Activated CD8-positive, alpha-beta memory T cell treated with anti-CD3 and anti-CD28 coated beads, Interleukin-2, amount 50 U/mL, for 24 hours (primary cell): ENCODE measurements around the gene OGDH.
A peak's percentile ranks its signal among the peaks of the same experiment; 100 is the strongest.

Experiments used
- DNase-seq: peaks from one replicate; pipeline ENCODE4 v3.0.0-alpha.2; 2020; ENCODE audit errors: extremely low read depth

The OGDH gene

DNA sequence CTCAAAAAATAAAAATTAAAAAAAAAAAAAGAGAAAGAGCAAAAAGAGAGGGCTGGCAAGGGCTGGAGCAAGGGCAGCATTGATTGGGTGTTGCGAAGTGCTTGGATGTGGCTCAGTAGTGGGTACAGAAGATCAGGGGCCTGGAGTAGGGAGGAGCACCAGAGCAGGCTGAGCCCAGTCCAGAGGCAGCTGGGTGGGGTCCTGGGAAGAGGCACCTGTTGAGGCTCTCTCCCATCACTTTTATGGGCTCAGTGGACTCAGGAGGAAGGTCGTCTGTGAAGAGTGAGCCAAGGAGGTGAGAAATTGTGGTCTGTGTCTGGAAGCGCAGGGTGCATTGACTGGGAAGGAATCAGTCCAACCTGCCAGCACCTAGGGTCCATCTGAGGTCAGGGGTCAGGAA lies 130.5 kb downstream of the OGDH start:
- DNase-seq = no peak

GRCh38 chr7:44738051-44738723 lies 131.8 kb downstream of the OGDH start:
- DNase-seq = no peak

DNA sequence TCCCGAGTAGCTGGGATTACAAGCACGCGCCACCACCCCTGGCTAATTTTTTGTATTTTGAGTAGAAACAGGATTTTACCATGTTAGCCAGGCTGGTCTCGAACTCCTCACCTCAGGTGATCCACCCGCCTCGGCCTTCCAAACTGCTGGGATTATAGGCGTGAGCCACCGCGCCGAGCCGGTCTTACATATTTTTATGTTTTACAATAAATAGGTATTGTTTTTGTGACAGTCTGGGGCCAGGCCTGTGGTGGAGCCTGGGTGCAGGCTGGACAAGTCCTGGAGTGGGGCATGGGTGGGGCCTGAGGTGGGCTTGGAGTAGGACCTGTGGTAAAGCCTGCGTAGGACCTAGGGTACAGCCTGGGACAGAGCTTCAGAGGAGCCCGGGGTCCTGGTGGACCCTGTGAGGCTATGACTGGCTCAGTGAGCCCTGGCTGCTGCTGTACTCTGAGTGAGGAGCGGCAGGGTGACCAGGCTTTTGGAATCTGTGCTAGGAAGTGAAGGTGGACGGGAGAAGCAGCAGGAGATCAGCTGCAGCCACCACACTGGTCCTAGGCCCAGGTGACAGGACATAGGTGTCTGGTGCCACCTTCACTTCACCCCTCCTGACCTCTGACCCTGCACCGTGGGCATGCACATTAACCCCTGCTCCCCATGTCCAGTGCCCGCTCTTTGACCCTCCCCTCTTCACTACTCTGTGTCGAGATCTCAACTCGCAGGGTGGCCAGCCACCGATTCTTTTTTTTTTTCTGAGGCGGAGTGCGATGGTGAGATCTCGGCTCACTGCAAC lies 132.6 kb downstream of the OGDH start:
- no peak for DNase-seq

DNA sequence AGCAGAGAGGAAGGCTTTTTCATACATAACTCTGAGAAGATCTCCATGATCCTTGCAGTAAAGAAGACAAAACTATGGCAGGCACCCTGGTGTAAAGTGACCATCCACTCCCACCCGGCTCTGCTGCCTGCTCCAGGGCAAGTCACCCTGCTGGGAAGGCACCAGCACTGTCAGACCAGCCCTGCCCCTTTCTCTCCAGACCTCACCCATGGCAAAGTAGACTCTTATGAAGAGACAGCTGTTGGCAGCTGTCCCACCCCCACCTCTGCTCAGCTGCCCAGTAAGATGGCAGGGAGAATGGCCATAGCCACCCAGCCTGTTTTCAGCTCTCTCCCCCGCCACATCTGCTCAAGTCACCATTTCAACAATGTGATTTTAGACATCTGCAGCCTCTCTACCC lies 133.6 kb downstream of the OGDH start:
- DNase-seq = no peak

DNA sequence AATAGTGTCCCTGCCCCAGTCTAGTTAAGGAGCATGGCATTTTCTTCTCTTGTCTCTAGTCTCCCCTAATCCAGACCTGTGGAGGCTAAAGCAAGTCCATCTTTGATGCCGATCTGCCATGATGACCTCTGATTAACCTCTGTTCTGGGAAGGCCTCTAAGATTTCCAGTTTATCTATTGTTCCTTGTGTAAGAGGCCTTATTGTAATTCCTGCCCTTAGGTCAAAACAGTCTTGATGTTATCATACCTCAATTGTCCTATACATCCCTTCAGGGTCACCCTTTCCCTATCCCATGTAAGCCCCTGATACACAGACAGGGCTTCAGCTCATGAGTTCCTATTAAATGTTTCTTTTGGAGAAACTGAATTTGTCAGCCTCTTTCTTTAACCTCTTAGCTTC lies 137.3 kb downstream of the OGDH start:
- DNase-seq = no peak

- peak; percentile 76 for DNase-seq
Measured at GRCh38 chr7:44748045-44748947, 141.9 kb downstream of the OGDH start, which contains the start of gene ZMIZ2. Gene ZMIZ2, plus strand, starts transcription at chr7:44748847. Its CDS starts 7,403 bp downstream, at chr7:44756250.

GRCh38 chr7:44748948-44749731 lies 142.7 kb downstream of the OGDH start:
- no peak for DNase-seq

DNA sequence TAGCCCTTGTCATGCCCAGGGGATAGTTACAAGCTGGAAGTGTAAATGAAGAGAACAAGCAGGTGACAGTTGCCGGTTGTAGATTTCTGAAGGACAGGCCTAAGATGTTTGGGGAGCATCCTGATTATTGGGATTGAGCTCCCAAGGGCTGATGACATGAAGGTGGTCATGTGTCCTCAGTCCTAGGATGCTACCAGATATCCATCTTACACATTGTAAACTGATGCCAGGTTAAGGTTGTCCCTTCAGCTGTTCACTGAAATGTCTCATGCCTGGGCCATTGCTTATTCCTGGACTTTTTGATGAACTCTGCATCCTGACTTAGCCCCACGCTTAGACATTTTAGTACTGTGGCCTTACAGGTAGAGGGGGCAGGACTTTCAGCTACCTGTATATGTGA lies 143.6 kb downstream of the OGDH start:
- DNase-seq = no peak

DNA sequence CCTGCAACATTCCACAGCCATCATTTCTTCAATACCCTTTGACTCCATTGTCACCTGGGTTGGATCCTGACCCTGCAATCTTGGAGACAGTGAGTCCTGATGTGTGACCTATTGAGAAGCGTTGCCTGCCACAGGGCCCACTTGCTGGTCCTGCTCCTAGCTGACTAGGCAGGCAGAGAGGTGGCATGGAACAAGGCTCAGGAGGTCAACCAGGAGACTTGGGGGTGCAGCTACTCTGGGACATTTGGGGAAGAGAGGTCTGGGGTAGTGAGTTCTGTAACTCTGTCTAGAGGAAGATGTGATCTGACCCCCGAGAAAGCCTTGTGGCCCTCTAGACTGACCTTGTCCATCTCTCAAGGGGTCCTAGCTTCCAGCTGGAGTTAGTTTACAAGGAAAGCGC lies 144.0 kb downstream of the OGDH start:
- DNase-seq = no peak

GRCh38 chr7:44750921-44751571 lies 144.6 kb downstream of the OGDH start:
- no peak for DNase-seq

GRCh38 chr7:44752822-44753221 lies 146.4 kb downstream of the OGDH start:
- DNase-seq = no peak

- no peak for DNase-seq
Measured at GRCh38 chr7:44754802-44755697, 148.6 kb downstream of the OGDH start.

DNA sequence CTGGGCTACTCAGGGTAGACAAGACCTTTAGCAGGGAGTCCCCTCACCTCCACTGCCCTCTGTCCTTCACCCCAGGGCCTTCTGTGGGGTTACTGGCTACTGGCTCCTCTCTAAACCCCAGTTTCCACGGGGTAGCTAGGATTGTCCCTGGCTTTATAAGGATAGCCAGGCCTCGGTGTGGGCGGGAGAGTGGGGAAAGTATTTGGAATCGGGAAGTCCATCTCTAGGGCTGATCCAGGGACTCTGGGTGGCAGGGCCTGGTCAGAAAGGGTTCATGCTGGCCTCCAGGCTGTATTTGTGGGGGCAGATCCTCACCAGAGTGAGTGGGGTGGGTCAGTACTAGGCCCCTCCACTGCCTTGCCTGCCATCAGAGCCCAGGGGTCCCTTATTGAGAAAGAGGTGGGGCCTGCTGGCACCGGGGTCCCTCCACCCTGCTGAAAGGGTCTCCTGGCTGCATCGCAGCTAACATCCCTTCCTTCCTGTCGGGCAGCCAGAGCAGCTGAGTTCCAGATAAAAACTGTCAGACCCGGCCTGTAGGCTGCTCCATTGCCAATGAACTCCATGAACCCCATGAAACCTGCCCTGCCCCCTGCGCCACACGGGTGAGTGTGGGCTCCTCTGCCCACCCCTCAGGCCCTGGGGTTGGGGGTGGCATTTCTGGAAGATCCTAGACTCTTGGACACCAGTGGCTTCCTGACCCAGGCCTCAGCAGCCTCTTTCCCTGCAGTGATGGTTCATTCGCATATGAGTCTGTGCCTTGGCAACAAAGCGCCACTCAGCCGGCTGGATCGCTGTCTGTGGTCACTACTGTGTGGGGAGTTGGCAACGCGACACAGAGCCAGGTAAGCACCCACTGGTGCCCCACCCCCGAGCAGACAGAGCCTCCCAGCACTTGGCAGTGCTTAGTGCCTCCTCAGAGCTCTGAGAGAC lies 149.5 kb downstream of the OGDH start:
- no peak for DNase-seq

GRCh38 chr7:44756904-44757303 lies 150.5 kb downstream of the OGDH start:
- DNase-seq = no peak

- DNase-seq = no peak
Measured at GRCh38 chr7:44757311-44757710, 150.9 kb downstream of the OGDH start.

GRCh38 chr7:44757739-44758138 lies 151.3 kb downstream of the OGDH start:
- DNase-seq = no peak
